Measurements from ENCODE around the gene RIMBP2. TPM values are rescaled to one million over a fixed set of nuclear protein-coding genes. Genes with fewer than 3 reads are reported as not detected.

Gene RIMBP2
- total and polyA plus RNA-seq, 7 experiments from 2014 or later: 0.05 TPM; not detected in 6

DNA sequence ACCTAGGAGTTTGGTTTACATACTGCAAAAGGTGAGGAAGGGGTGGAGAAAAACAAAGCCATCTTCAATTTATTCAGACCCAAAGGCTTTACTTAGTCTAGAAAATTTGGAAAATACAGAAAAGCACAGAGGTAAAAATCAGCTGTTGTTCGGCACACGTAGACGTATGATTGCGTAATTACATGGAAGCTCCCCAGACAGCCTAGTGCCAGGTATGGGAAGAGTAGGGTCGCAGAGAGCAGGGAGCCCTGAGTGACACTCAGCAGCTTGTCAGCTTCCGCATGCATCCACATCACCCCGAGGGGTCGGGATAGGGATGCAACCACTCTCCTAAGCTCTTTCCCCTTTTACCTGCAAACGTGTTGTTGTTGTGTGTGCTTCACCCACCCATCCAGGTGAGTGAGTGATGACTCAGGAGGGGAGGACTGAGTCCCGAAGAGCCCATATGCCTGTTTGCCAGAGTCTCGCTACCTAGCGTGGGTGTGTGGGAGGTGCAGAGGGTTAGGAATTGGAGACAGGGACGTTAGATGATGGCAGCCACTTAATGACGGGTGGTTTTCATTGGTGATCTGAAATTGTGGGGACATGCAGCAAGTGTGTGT lies 358.3 kb downstream of the RIMBP2 start:
- Histone ChIP-seq H3K4me1 (ENCODE audit: control insufficient read depth in 2 of 2, insufficient read depth in 2 of 2, low read length in 2 of 2) (no peaks in the 10 kb centered on the region), H3K27me3 (ENCODE audit: control insufficient read depth in 2 of 2, insufficient read depth in 2 of 2, low read length in 2 of 2) (no peaks in the 10 kb centered on the region), H3K27ac (ENCODE audit: low read depth, low read length) (no peak overlapping the region), H3K9me3 (ENCODE audit: control insufficient read depth in 2 of 3, low read length in 3 of 3) (no peaks in the 10 kb centered on the region), H3K4me3 (ENCODE audit: low read length) (no peak overlapping the region), H3K36me3 (ENCODE audit: control insufficient read depth in 2 of 3, insufficient read depth in 3 of 3, low read length in 3 of 3) (no peaks in the 10 kb centered on the region)
- intact Hi-C loops (cut with micrococcal nuclease): no loop called here
- ChIA-PET POLR2A (no interaction called here), CTCF (no interaction called here)
- no peak for DNase-seq
- no peak overlapping the region for H3K4me3 Mint-ChIP-seq
- H3K9me3 Mint-ChIP-seq: peaks cover 0 to 5% (median 2%) of the 10 kb centered on the region in 11 donors
- no peak overlapping the region for H3K27ac Mint-ChIP-seq
- H3K36me3 Mint-ChIP-seq: no peaks in the 10 kb centered on the region
- peaks cover 2 to 52% (median 35%) of the 10 kb centered on the region in 5 donors for H3K27me3 Mint-ChIP-seq
- peaks cover 0 to 6% (median 0%) of the 10 kb centered on the region in 7 donors for H3K4me1 Mint-ChIP-seq
- no peak for ATAC-seq

DNA sequence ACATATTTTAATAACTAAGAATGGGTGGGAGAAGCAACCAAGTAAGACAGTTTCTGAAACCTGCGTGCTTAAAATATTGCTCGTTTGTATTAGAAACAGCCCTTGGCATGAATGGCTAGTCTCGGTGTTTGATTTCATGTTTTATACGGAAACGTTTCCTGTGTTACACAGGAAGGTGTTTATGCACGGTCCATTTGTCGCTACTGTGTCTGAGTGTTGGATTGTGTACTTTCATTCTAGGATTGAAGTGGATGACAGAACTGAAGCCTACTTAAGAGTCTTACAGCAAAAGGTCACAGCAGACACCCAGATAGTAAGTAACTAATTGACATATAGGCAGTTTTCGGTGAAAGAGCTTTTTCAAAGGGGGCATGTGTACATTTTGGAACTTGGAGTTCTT lies 358.9 kb downstream of the RIMBP2 start:
- intact Hi-C loops (cut with micrococcal nuclease): no loop called here
- ChIA-PET POLR2A (no interaction called here), CTCF (no interaction called here)
- Histone ChIP-seq H3K4me3 (ENCODE audit: low read length) (no peak overlapping the region), H3K9me3 (ENCODE audit: control insufficient read depth in 2 of 3, low read length in 3 of 3) (no peaks in the 10 kb centered on the region), H3K27ac (ENCODE audit: low read depth, low read length) (no peak overlapping the region), H3K4me1 (ENCODE audit: control insufficient read depth in 2 of 2, insufficient read depth in 2 of 2, low read length in 2 of 2) (no peaks in the 10 kb centered on the region), H3K27me3 (ENCODE audit: control insufficient read depth in 2 of 2, insufficient read depth in 2 of 2, low read length in 2 of 2) (no peaks in the 10 kb centered on the region), H3K36me3 (ENCODE audit: control insufficient read depth in 2 of 3, insufficient read depth in 3 of 3, low read length in 3 of 3) (no peaks in the 10 kb centered on the region)
- no peak for DNase-seq
- peaks cover 0 to 9% (median 0%) of the 10 kb centered on the region in 7 donors for H3K4me1 Mint-ChIP-seq
- no peak overlapping the region for H3K4me3 Mint-ChIP-seq
- no peak overlapping the region for H3K27ac Mint-ChIP-seq
- peaks cover 0 to 9% (median 2%) of the 10 kb centered on the region in 11 donors for H3K9me3 Mint-ChIP-seq
- no peaks in the 10 kb centered on the region for H3K36me3 Mint-ChIP-seq
- peaks cover 2 to 52% (median 35%) of the 10 kb centered on the region in 5 donors for H3K27me3 Mint-ChIP-seq
- no peak for ATAC-seq

DNA sequence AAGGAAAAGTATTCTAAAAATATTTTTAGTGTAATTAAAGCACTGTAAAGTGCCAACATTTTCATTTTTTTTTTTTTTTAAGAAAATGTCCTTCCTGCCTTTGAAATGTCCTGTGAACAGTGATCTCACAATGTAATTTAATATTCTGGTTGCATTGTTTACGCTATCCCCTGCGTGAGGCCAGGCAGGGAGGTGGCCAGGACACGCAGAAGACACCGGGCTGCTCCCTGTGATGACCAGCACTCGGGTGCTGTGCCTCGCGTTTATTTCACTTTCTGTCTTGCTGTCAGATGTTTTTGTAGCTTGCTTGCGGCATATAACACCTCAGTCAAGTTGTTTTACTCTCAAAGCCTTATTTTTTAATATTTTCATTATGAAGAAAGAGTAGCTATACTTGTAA lies 359.9 kb downstream of the RIMBP2 start:
- Histone ChIP-seq H3K9me3 (ENCODE audit: control insufficient read depth in 2 of 3, low read length in 3 of 3) (no peaks in the 10 kb centered on the region), H3K36me3 (ENCODE audit: control insufficient read depth in 2 of 3, insufficient read depth in 3 of 3, low read length in 3 of 3) (no peaks in the 10 kb centered on the region), H3K27me3 (ENCODE audit: control insufficient read depth in 2 of 2, insufficient read depth in 2 of 2, low read length in 2 of 2) (no peaks in the 10 kb centered on the region), H3K4me1 (ENCODE audit: control insufficient read depth in 2 of 2, insufficient read depth in 2 of 2, low read length in 2 of 2) (no peaks in the 10 kb centered on the region), H3K4me3 (ENCODE audit: low read length) (no peak overlapping the region), H3K27ac (ENCODE audit: low read depth, low read length) (no peak overlapping the region)
- POLR2A ChIA-PET: no interaction called here
- no peak overlapping the region for H3K4me3 Mint-ChIP-seq
- no peak overlapping the region for H3K27ac Mint-ChIP-seq
- no peak for ATAC-seq
- DNase-seq: no peak
- H3K36me3 Mint-ChIP-seq: no peaks in the 10 kb centered on the region
- intact Hi-C loops (cut with micrococcal nuclease): no loop called here
- H3K27me3 Mint-ChIP-seq: peaks cover under 1 to 52% (median 41%) of the 10 kb centered on the region in 5 donors
- H3K4me1 Mint-ChIP-seq: peaks cover 0 to 9% (median 0%) of the 10 kb centered on the region in 7 donors
- CTCF ChIA-PET: no interaction called here
- H3K9me3 Mint-ChIP-seq: peaks cover 0 to 9% (median 3%) of the 10 kb centered on the region in 11 donors

DNA sequence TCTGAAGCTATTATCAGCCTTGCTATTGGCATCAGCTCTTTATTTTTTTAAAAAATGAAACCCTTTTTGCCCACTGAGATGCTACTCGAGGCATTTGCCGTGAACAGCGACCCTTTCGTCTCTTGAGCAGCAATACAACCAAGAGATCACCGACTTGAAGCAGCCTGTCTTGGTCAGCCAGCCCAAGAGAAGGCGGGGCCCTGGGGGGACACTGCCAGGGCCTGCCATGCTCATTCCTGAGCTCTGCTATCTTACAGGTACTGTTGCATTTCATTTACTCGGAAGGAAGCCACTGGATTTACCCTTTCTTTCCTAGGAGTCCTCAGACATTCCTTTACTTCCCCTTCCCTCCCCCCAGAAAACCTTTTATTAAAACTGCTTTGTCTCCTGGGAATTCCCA lies 361.7 kb downstream of the RIMBP2 start:
- DNase-seq: no peak
- H3K4me1 ChIP-seq (ENCODE audit: control insufficient read depth in 2 of 2, insufficient read depth in 2 of 2, low read length in 2 of 2): no peaks in the 10 kb centered on the region
- intact Hi-C loops (cut with micrococcal nuclease): no loop called here
- H3K27ac ChIP-seq (ENCODE audit: low read depth, low read length): no peak overlapping the region
- no peaks in the 10 kb centered on the region for H3K36me3 ChIP-seq (ENCODE audit: control insufficient read depth in 2 of 3, insufficient read depth in 3 of 3, low read length in 3 of 3)
- ChIA-PET CTCF (no interaction called here), POLR2A (no interaction called here)
- no peak for ATAC-seq
- no peaks in the 10 kb centered on the region for H3K36me3 Mint-ChIP-seq
- no peak overlapping the region for H3K27ac Mint-ChIP-seq
- no peaks in the 10 kb centered on the region for H3K9me3 ChIP-seq (ENCODE audit: control insufficient read depth in 2 of 3, low read length in 3 of 3)
- no peaks in the 10 kb centered on the region for H3K27me3 ChIP-seq (ENCODE audit: control insufficient read depth in 2 of 2, insufficient read depth in 2 of 2, low read length in 2 of 2)
- no peak overlapping the region for H3K4me3 Mint-ChIP-seq
- no peak overlapping the region for H3K4me3 ChIP-seq (ENCODE audit: low read length)
- H3K27me3 Mint-ChIP-seq: peaks cover 0 to 46% (median 40%) of the 10 kb centered on the region in 5 donors
- peaks cover 0 to 9% (median 3%) of the 10 kb centered on the region in 11 donors for H3K9me3 Mint-ChIP-seq
- H3K4me1 Mint-ChIP-seq: peaks cover 0 to 9% (median 0%) of the 10 kb centered on the region in 7 donors

DNA sequence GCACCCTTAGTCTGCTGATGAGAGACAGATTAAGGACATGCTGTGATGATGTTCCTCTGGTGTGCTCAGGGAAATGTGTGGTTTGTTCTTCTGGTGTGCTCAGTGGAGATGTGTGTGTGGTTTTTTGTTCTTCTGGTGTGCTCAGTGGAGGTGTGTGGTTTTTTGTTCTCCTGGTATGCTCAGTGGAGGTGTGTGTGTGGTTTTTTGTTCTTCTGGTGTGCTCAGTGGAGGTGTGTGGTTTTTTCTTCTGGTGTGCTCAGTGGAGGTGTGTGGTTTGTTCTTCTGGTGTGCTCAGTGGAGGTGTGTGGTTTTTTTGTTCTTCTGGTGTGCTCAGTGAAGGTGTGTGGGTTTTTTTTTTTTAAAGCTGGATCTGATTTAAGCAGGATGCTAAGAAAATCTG lies 363.0 kb downstream of the RIMBP2 start:
- Histone ChIP-seq H3K36me3 (ENCODE audit: control insufficient read depth in 2 of 3, insufficient read depth in 3 of 3, low read length in 3 of 3) (no peaks in the 10 kb centered on the region), H3K27me3 (ENCODE audit: control insufficient read depth in 2 of 2, insufficient read depth in 2 of 2, low read length in 2 of 2) (no peaks in the 10 kb centered on the region), H3K9me3 (ENCODE audit: control insufficient read depth in 2 of 3, low read length in 3 of 3) (no peaks in the 10 kb centered on the region), H3K27ac (ENCODE audit: low read depth, low read length) (no peak overlapping the region), H3K4me3 (ENCODE audit: low read length) (no peak overlapping the region), H3K4me1 (ENCODE audit: control insufficient read depth in 2 of 2, insufficient read depth in 2 of 2, low read length in 2 of 2) (no peaks in the 10 kb centered on the region)
- H3K4me1 Mint-ChIP-seq: peaks cover 0 to 9% (median 0%) of the 10 kb centered on the region in 7 donors
- DNase-seq (no peak), ATAC-seq (no peak)
- peaks cover 0 to 9% (median 2%) of the 10 kb centered on the region in 11 donors for H3K9me3 Mint-ChIP-seq
- peak overlapping the region in 1 of 10 donors; percentile 42 for H3K4me3 Mint-ChIP-seq
- intact Hi-C loops (cut with micrococcal nuclease): no loop called here
- H3K36me3 Mint-ChIP-seq: no peaks in the 10 kb centered on the region
- H3K27ac Mint-ChIP-seq: peak overlapping the region in 1 of 9 donors; percentile 1
- ChIA-PET CTCF (no interaction called here), POLR2A (no interaction called here)
- peaks cover 0 to 42% (median 35%) of the 10 kb centered on the region in 5 donors for H3K27me3 Mint-ChIP-seq

DNA sequence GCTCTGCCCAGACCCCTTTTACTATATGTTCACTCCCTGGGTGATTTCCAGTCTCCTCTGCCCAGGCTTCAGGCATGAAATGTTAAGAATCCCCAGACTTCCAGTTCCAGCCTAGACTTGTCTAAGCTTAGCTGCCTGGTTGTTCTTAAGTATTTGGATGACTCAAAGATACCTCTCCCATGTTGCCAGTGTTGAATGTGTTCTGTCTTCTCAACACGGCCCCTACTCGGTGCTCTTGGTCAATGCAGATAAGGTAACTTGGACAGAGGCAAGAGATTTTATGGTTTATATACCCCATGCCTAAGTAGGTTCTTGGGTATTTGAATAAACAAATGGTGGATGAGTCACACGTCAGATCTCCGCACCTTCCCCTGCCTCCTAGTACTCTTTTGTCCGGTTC lies 364.8 kb downstream of the RIMBP2 start:
- H3K27ac ChIP-seq (ENCODE audit: low read depth, low read length): no peak overlapping the region
- no peaks in the 10 kb centered on the region for H3K36me3 ChIP-seq (ENCODE audit: control insufficient read depth in 2 of 3, insufficient read depth in 3 of 3, low read length in 3 of 3)
- no peaks in the 10 kb centered on the region for H3K27me3 ChIP-seq (ENCODE audit: control insufficient read depth in 2 of 2, insufficient read depth in 2 of 2, low read length in 2 of 2)
- ChIA-PET CTCF (no interaction called here), POLR2A (no interaction called here)
- intact Hi-C loops (cut with micrococcal nuclease): no loop called here
- H3K9me3 Mint-ChIP-seq: peaks cover 0 to 9% (median 2%) of the 10 kb centered on the region in 11 donors
- peaks cover 0 to 9% (median 0%) of the 10 kb centered on the region in 7 donors for H3K4me1 Mint-ChIP-seq
- DNase-seq (no peak), ATAC-seq (no peak)
- H3K9me3 ChIP-seq (ENCODE audit: control insufficient read depth in 2 of 3, low read length in 3 of 3): no peaks in the 10 kb centered on the region
- H3K27me3 Mint-ChIP-seq: peaks cover 0 to 36% (median 34%) of the 10 kb centered on the region in 5 donors
- no peak overlapping the region for H3K4me3 ChIP-seq (ENCODE audit: low read length)
- H3K27ac Mint-ChIP-seq: no peak overlapping the region
- H3K4me1 ChIP-seq (ENCODE audit: control insufficient read depth in 2 of 2, insufficient read depth in 2 of 2, low read length in 2 of 2): no peaks in the 10 kb centered on the region
- no peaks in the 10 kb centered on the region for H3K36me3 Mint-ChIP-seq
- no peak overlapping the region for H3K4me3 Mint-ChIP-seq

DNA sequence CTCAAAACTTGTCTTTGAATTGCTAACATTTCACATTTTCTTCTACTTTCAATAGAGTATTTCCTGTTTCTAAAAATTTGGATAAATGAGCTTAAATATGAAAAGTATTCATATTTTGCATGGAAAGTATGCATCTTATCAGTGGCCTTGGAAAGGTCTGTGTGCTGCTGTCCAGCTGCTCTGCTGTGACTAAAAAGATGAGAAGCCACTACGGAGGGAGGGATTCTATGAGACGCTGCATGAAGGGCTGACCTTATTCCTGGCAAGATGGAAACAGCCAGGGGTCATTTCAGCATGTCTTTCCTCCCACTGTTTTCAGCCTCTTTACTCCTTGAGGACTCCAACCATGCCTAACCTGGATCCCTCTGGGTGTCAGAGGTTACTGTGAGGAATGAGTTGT lies 365.4 kb downstream of the RIMBP2 start:
- no peak for DNase-seq
- H3K27me3 Mint-ChIP-seq: peaks cover 0 to 36% (median 31%) of the 10 kb centered on the region in 5 donors
- no peak for ATAC-seq
- Histone ChIP-seq H3K4me1 (ENCODE audit: control insufficient read depth in 2 of 2, insufficient read depth in 2 of 2, low read length in 2 of 2) (no peaks in the 10 kb centered on the region), H3K4me3 (ENCODE audit: low read length) (no peak overlapping the region), H3K27ac (ENCODE audit: low read depth, low read length) (no peak overlapping the region), H3K9me3 (ENCODE audit: control insufficient read depth in 2 of 3, low read length in 3 of 3) (no peaks in the 10 kb centered on the region), H3K36me3 (ENCODE audit: control insufficient read depth in 2 of 3, insufficient read depth in 3 of 3, low read length in 3 of 3) (no peaks in the 10 kb centered on the region), H3K27me3 (ENCODE audit: control insufficient read depth in 2 of 2, insufficient read depth in 2 of 2, low read length in 2 of 2) (no peaks in the 10 kb centered on the region)
- H3K4me3 Mint-ChIP-seq: no peak overlapping the region
- POLR2A ChIA-PET: no interaction called here
- H3K27ac Mint-ChIP-seq: no peak overlapping the region
- intact Hi-C loops (cut with micrococcal nuclease): no loop called here
- CTCF ChIA-PET: no interaction called here
- H3K9me3 Mint-ChIP-seq: peaks cover 0 to 9% (median 2%) of the 10 kb centered on the region in 11 donors
- peaks cover 0 to 9% (median 0%) of the 10 kb centered on the region in 7 donors for H3K4me1 Mint-ChIP-seq
- no peaks in the 10 kb centered on the region for H3K36me3 Mint-ChIP-seq

Data from naive thymus-derived CD4-positive, alpha-beta T cell (primary cell).